CD4-positive, alpha-beta T cell treated with Interleukin-1 beta for 1 hour (primary cell): ENCODE measurements around the gene NUP188.
A peak's percentile ranks its signal among the peaks of the same experiment; 100 is the strongest.
"Not testable (repeated sequence)": the region's sequence is repeated elsewhere in the genome, so short reads cannot be mapped to it uniquely, and the experiment has no call there.

Experiments
- DNase-seq, 2 donors: peaks; one replicate each; pipeline ENCODE4 v3.0.0-alpha.2; 2020 to 2022

Gene NUP188

GRCh38 chr9:128946571-128947276, 775 bp upstream of the NUP188 start:
- DNase-seq = no peak

- DNase-seq = no peak
Observed at GRCh38 chr9:128947277-128947526, 297 bp upstream of the NUP188 start.

- DNase-seq = not testable (repeated sequence)
Observed at GRCh38 chr9:128961403-128961802, 13.9 kb downstream of the NUP188 start.

GRCh38 chr9:128969491-128969890, 22.0 kb downstream of the NUP188 start:
- DNase-seq = no peak

- no peak for DNase-seq
Observed at GRCh38 chr9:128972956-128973355, 25.5 kb downstream of the NUP188 start.

GRCh38 chr9:128979111-128979510, 31.6 kb downstream of the NUP188 start:
- DNase-seq = no peak

- DNase-seq = no peak
Observed at GRCh38 chr9:128983536-128983935, 36.0 kb downstream of the NUP188 start.

- DNase-seq = no peak
Observed at GRCh38 chr9:128986671-128987070, 39.2 kb downstream of the NUP188 start.

GRCh38 chr9:128987805-128988204, 40.3 kb downstream of the NUP188 start:
- DNase-seq = no peak

GRCh38 chr9:128992995-128993394, 45.5 kb downstream of the NUP188 start:
- DNase-seq = no peak

- DNase-seq = no peak
Observed at GRCh38 chr9:128995791-128996190, 48.3 kb downstream of the NUP188 start.

GRCh38 chr9:128998462-128998861, 51.0 kb downstream of the NUP188 start:
- DNase-seq = no peak

GRCh38 chr9:128999581-129000206, 52.2 kb downstream of the NUP188 start:
- DNase-seq = no peak

GRCh38 chr9:129001504-129002325, 54.2 kb downstream of the NUP188 start:
- no peak for DNase-seq

- DNase-seq = no peak
Observed at GRCh38 chr9:129002992-129003391, 55.5 kb downstream of the NUP188 start.

GRCh38 chr9:129004173-129004572, 56.7 kb downstream of the NUP188 start:
- not testable (repeated sequence) for DNase-seq

GRCh38 chr9:129005336-129005997, 58.0 kb downstream of the NUP188 start:
- DNase-seq = no peak

- DNase-seq = peak; percentile 44 to 55
Observed at GRCh38 chr9:129006328-129007034, 59.0 kb downstream of the NUP188 start.

GRCh38 chr9:129007035-129007765, 59.7 kb downstream of the NUP188 start:
- DNase-seq = no peak

- no peak for DNase-seq
Observed at GRCh38 chr9:129007766-129008468, 60.4 kb downstream of the NUP188 start.

GRCh38 chr9:129008469-129008965, 61.0 kb downstream of the NUP188 start:
- DNase-seq = no peak
